ENCODE data around the gene ATXN1.

ATXN1 gene

GRCh38 chr6:16331384-16332174 lies 429.7 kb downstream of the ATXN1 start:
- DNase-seq (ENCODE audit: low read depth) = no peak

GRCh38 chr6:16329233-16329632 lies 432.0 kb downstream of the ATXN1 start:
- no peak for DNase-seq (ENCODE audit: low read depth)

- DNase-seq (ENCODE audit: low read depth) = no peak
Observed at GRCh38 chr6:16327777-16328325, 433.4 kb downstream of the ATXN1 start.

- DNase-seq (ENCODE audit: low read depth) = no peak
Observed at GRCh38 chr6:16326971-16327776, 434.1 kb downstream of the ATXN1 start.

- no peak for DNase-seq (ENCODE audit: low read depth)
Observed at GRCh38 chr6:16326531-16326930, 434.7 kb downstream of the ATXN1 start.

- no peak for DNase-seq (ENCODE audit: low read depth)
Observed at GRCh38 chr6:16324606-16325225, 436.5 kb downstream of the ATXN1 start.

GRCh38 chr6:16324184-16324583 lies 437.1 kb downstream of the ATXN1 start:
- DNase-seq (ENCODE audit: low read depth) = no peak

GRCh38 chr6:16322666-16323312 lies 438.5 kb downstream of the ATXN1 start:
- DNase-seq (ENCODE audit: low read depth) = no peak

- DNase-seq (ENCODE audit: low read depth) = no peak
Observed at GRCh38 chr6:16321826-16322225, 439.4 kb downstream of the ATXN1 start.

GRCh38 chr6:16321341-16321710 lies 439.9 kb downstream of the ATXN1 start:
- DNase-seq (ENCODE audit: low read depth) = no peak

- no peak for DNase-seq (ENCODE audit: low read depth)
Observed at GRCh38 chr6:16320533-16321340, 440.5 kb downstream of the ATXN1 start.

- DNase-seq (ENCODE audit: low read depth) = no peak
Observed at GRCh38 chr6:16319813-16320532, 441.3 kb downstream of the ATXN1 start.

- no peak for DNase-seq (ENCODE audit: low read depth)
Observed at GRCh38 chr6:16318953-16319720, 442.1 kb downstream of the ATXN1 start.

- DNase-seq (ENCODE audit: low read depth) = no peak
Observed at GRCh38 chr6:16318538-16318937, 442.7 kb downstream of the ATXN1 start.

GRCh38 chr6:16316741-16317251 lies 444.5 kb downstream of the ATXN1 start:
- DNase-seq (ENCODE audit: low read depth) = no peak

GRCh38 chr6:16314296-16314695 lies 447.0 kb downstream of the ATXN1 start:
- DNase-seq (ENCODE audit: low read depth) = no peak

- DNase-seq (ENCODE audit: low read depth) = no peak
Observed at GRCh38 chr6:16313732-16314131, 447.5 kb downstream of the ATXN1 start.

GRCh38 chr6:16311763-16312162 lies 449.5 kb downstream of the ATXN1 start:
- DNase-seq (ENCODE audit: low read depth) = no peak

- no peak for DNase-seq (ENCODE audit: low read depth)
Observed at GRCh38 chr6:16306334-16306733, 454.9 kb downstream of the ATXN1 start.

GRCh38 chr6:16305788-16306187 lies 455.5 kb downstream of the ATXN1 start:
- no peak for DNase-seq (ENCODE audit: low read depth)
